Measurements from ENCODE around the gene C10orf53.

C10orf53 gene

DNA sequence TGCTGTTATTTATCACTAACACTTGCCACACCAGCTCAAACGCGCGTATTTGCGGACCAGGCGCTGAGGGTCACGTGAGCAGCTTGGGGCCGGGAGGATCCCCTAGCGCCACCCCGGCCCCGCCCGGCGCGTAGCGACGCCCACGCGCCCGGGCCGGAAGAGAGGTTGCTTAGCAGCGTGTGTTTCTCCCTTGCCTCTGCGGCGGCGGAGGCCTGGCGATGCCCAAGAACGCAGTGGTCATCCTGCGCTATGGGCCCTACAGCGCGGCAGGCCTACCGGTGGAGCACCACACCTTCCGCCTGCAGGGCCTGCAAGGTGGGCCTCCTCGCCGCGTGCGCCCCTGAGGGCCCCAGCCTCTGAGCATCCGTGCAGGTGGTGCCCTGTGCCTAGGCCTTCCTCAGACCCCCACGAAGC is at the start of gene C10orf53:
TSS of gene C10orf53 (plus strand) at position 172 of the 414 bp plus-strand sequence. CDS start at position 219, 47 bp downstream.
- peak in 1 of 2 experiments; percentile 5 for DNase-seq

- no peak for DNase-seq
These were observed 47.5 kb upstream of the C10orf53 start for GRCh38 chr10:49631975-49632374.

DNA sequence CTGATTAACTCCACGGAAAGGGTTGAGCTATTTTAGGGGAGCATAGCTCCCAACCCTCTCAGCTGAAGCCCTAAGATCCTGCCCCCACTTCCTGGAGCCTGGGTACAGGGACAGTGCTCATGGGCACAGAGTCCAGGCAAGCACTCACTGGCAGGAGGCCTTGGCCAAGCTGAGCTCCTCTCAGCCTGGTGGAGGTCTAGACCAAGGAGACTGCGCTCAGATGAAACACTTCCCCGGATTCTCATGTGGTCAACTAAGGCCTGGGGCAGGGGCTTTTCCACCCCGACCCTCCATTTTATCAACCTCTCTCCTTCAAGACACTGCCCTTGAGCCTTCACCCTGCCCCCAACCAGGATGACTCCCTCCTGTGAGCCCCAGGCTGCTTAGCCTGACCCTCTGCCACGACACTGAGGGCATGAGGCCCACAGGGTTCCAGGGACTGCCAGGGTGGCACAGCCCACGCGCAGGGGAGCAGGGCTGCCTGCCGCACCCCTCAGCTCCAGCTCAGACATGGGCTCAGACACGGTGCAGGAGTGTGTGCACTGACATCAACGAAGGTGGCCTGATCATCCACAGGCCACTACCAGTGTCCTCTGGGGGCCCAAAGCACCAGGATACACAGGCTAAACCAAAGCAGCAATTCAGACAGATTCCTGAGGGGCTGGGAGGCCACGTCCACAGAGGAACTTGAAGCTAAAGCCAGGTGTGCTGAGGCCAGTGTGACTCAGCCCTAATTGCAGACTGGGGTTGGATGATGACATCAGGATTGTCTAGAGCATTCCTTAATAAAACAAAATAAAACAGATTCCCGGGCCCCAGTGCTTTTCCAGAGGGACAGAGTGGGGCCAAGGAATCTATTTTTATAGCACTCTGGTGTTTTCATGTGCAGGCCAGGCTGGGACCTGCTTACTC is 46.8 kb upstream of the C10orf53 start:
- DNase-seq, result no peak

GRCh38 chr10:49633327-49634068 is 46.0 kb upstream of the C10orf53 start:
- DNase-seq, result no peak

DNA sequence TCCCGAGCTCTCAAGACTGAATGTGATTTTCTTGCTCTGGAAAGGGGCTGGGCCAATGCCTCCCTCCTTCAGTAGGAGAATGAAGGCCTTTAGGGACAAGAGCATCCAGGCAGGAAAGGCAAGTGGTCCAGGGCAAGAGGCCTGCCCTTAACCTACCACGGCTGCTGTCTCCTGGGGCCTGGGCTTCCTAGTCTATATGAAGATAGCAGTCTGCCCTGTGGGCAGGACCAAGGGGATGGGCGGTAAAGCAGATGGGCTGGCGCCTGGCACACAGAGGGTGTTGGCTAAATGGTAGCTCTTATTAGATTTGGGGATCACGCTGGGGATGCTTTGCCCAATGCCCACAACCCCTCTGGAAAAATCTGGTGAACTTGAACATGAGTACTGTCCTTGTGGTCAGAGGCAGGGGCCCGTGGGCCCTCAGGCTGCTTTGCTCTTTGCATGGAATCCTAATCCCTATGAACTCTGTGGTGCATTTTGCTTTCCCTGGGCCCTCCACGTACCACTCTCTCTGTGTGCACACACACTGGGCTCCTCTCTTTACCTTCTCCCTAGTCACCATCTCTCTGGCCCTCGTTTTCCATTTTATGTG is 45.3 kb upstream of the C10orf53 start:
- no peak for DNase-seq

DNA sequence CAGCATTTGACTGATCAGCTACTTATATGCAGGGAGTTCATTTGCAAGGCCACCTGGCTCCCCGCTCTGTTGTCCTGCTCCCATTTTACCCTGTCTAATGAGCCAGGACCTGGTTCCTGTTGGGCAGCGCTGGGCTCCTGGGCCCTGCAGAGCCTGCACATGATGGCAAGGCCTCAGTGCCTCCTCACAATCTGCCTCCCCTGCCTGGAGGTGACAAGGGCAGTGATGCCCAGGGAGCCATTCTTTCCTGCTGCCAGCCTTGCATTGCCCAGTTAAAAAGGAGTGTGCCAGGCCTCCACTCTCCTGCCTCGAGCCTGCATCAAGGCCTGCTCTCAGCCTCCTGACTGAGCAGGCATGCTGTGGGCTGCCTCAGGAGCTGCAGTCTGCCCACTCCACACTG is 37.1 kb upstream of the C10orf53 start:
- DNase-seq, result no peak

GRCh38 chr10:49643241-49644034 is 36.0 kb upstream of the C10orf53 start:
- DNase-seq, result no peak

GRCh38 chr10:49644035-49644646 is 35.3 kb upstream of the C10orf53 start:
- DNase-seq, result no peak

DNA sequence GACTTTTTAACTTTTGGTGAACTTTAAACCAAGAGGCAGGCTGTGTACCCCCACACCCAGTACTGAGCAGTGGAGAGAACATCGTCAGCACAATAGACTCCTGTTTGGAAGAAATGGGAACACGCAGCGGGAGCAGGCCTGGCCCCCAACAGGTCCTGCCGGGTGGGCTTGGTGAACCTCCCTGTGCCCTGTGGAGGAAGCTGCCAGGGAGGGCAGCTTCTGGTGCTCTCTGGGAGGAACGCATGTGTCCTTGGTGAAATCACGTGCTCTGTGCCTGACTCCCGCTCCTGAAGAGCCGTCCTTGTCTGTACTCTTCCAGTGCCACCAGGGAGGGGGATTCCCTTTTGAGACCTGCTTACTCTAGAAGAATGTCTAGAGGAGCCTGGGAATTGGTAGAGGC is 34.0 kb upstream of the C10orf53 start:
- DNase-seq, result no peak

GRCh38 chr10:49645871-49646870 is 33.3 kb upstream of the C10orf53 start:
- DNase-seq, result no peak

GRCh38 chr10:49647554-49647953 is 31.9 kb upstream of the C10orf53 start:
- DNase-seq, result no peak

GRCh38 chr10:49647985-49648795 is 31.3 kb upstream of the C10orf53 start:
- no peak for DNase-seq

DNA sequence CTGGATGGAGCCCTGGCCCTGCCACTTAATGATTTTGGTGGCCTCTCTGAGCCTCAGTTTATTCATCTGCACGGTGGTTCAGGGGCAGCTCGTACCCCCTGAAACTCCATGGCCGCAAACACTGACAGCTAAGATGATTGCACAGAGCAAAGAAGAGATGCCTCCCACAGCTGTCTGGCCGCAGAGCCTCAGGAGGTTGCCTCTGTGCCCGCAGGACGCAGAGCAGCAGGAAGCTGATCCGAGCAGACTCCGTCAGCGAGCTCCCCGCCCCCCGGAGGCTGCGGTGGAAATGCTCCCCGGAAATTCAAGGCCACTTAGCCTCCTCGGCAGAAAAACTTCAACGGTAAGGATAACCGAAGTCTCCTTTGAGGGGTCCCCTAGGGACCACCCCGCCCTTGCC is 30.2 kb upstream of the C10orf53 start:
- no peak for DNase-seq

- DNase-seq, result no peak
These were observed 29.3 kb upstream of the C10orf53 start for GRCh38 chr10:49649936-49650723.

- no peak for DNase-seq
These were observed 28.8 kb upstream of the C10orf53 start for GRCh38 chr10:49650724-49651034.

DNA sequence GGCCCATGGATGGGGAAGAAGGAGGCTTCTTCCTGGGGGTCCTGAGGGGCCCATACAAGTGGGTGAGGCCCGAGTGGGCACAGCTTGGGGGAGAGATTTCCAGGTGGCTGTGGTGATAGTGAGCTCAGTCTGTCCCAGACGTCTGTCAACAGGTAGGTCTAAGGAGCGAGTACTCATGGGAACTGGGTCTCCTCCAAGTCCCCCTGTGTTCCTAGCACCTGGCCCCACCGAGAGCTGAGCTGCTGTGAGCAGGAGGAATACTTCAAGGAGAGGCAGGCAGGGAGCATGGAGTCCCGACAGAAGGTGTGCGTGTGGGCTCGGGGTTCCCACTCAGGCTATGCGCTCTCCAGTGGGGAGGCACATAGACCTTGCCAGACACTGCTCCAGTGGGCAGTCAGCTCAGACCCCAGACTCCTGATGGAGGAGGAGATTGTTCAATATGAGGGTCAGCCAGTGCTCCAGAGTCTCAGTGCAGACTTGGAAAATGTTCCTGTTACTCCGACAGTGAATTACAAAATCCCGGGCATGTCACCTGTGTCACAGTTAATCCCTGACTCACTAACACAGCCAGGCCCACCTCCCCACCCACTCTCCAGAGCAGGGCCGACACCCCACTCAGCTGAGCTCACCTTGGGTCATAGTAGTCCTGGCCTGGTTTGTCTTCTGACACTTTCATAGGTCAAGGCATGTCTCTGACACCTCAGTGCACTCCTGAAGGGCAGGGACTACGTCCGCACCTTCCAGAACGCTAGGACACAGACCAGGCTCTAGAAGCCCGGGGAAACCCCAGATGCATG is 28.2 kb upstream of the C10orf53 start:
- no peak for DNase-seq

GRCh38 chr10:49651917-49652316 is 27.5 kb upstream of the C10orf53 start:
- DNase-seq, result no peak
